Measurements from ENCODE around the gene CCZ1B.
"Not testable (repeated sequence)": the region's sequence is repeated elsewhere in the genome, so short reads cannot be mapped to it uniquely, and the experiment has no call there.

Gene CCZ1B

GRCh38 chr7:6826151-6826550 is at the start of gene CCZ1B:
Gene CCZ1B, minus strand, starts transcription at chr7:6826275. Its CDS starts 78 bp downstream, at chr7:6826197.
- peak; percentile 47 for DNase-seq (ENCODE audit: low spot score)

GRCh38 chr7:6875022-6875421 is 48.9 kb upstream of the CCZ1B start:
- not testable (repeated sequence) for DNase-seq (ENCODE audit: low spot score)

- not testable (repeated sequence) for DNase-seq (ENCODE audit: low spot score)
Measured at GRCh38 chr7:6872246-6872945, 46.3 kb upstream of the CCZ1B start.

- DNase-seq (ENCODE audit: low spot score), result not testable (repeated sequence)
Measured at GRCh38 chr7:6871421-6872144, 45.5 kb upstream of the CCZ1B start.

GRCh38 chr7:6864751-6865150 is 38.7 kb upstream of the CCZ1B start:
- not testable (repeated sequence) for DNase-seq (ENCODE audit: low spot score)

GRCh38 chr7:6864188-6864587 is 38.1 kb upstream of the CCZ1B start:
- not testable (repeated sequence) for DNase-seq (ENCODE audit: low spot score)

- not testable (repeated sequence) for DNase-seq (ENCODE audit: low spot score)
Measured at GRCh38 chr7:6862876-6863275, 36.8 kb upstream of the CCZ1B start.

GRCh38 chr7:6857721-6858314 is 31.7 kb upstream of the CCZ1B start:
- peak; percentile 34 for DNase-seq (ENCODE audit: low spot score)

GRCh38 chr7:6855563-6856131 is 29.6 kb upstream of the CCZ1B start:
- not testable (repeated sequence) for DNase-seq (ENCODE audit: low spot score)

- not testable (repeated sequence) for DNase-seq (ENCODE audit: low spot score)
Measured at GRCh38 chr7:6854747-6855562, 28.9 kb upstream of the CCZ1B start.

GRCh38 chr7:6853681-6854080 is 27.6 kb upstream of the CCZ1B start:
- DNase-seq (ENCODE audit: low spot score), result not testable (repeated sequence)

- DNase-seq (ENCODE audit: low spot score), result not testable (repeated sequence)
Measured at GRCh38 chr7:6849127-6849526, 23.1 kb upstream of the CCZ1B start.

- not testable (repeated sequence) for DNase-seq (ENCODE audit: low spot score)
Measured at GRCh38 chr7:6847751-6848150, 21.7 kb upstream of the CCZ1B start.

- DNase-seq (ENCODE audit: low spot score), result not testable (repeated sequence)
Measured at GRCh38 chr7:6845971-6846449, 19.9 kb upstream of the CCZ1B start.

- not testable (repeated sequence) for DNase-seq (ENCODE audit: low spot score)
Measured at GRCh38 chr7:6843654-6844053, 17.6 kb upstream of the CCZ1B start.

- DNase-seq (ENCODE audit: low spot score), result not testable (repeated sequence)
Measured at GRCh38 chr7:6843092-6843491, 17.0 kb upstream of the CCZ1B start.

- DNase-seq (ENCODE audit: low spot score), result not testable (repeated sequence)
Measured at GRCh38 chr7:6842278-6842921, 16.3 kb upstream of the CCZ1B start.

GRCh38 chr7:6837081-6837480 is 11.0 kb upstream of the CCZ1B start:
- DNase-seq (ENCODE audit: low spot score), result not testable (repeated sequence)

GRCh38 chr7:6835521-6835920 is 9.4 kb upstream of the CCZ1B start:
- not testable (repeated sequence) for DNase-seq (ENCODE audit: low spot score)

- no peak for DNase-seq (ENCODE audit: low spot score)
Measured at GRCh38 chr7:6833636-6834035, 7.6 kb upstream of the CCZ1B start.

Measured in hematopoietic multipotent progenitor cell treated with erythropoietin and hydrocortisone succinate and interleukin-3 and kit ligand, for 17 days (in vitro differentiated cells).